Frontal cortex (tissue), 4 donors: Measurements from ENCODE around the gene FKBP2. TPM values are rescaled to one million over a fixed set of nuclear protein-coding genes. Genes with fewer than 3 reads are reported as not detected.
A peak's percentile ranks its signal among the peaks of the same experiment; 100 is the strongest.

ENCODE experiments used
- DNase-seq, 2 donors: peaks; one replicate each; pipeline ENCODE4 v3.0.0; 2012; ENCODE audit warnings: low spot score in 2 of 2
- FAIRE-seq: peaks from 2 replicates; lab custom pipeline; 2012; peaks lifted over from hg19 to GRCh38; lab: Jason Lieb, UNC
- total RNA-seq: library from RNA; depleted of rRNA; stranded (reverse); fragments of >200 nt; gene quantifications from one replicate; pipeline ENCODE4 v1.2.3, GENCODE V29; 2014
- donor health status: control.
- donor health status: control.
- donor health status: control.

The FKBP2 gene
- total RNA-seq, 1 donor from 2014 or later: 26.1 TPM

DNA sequence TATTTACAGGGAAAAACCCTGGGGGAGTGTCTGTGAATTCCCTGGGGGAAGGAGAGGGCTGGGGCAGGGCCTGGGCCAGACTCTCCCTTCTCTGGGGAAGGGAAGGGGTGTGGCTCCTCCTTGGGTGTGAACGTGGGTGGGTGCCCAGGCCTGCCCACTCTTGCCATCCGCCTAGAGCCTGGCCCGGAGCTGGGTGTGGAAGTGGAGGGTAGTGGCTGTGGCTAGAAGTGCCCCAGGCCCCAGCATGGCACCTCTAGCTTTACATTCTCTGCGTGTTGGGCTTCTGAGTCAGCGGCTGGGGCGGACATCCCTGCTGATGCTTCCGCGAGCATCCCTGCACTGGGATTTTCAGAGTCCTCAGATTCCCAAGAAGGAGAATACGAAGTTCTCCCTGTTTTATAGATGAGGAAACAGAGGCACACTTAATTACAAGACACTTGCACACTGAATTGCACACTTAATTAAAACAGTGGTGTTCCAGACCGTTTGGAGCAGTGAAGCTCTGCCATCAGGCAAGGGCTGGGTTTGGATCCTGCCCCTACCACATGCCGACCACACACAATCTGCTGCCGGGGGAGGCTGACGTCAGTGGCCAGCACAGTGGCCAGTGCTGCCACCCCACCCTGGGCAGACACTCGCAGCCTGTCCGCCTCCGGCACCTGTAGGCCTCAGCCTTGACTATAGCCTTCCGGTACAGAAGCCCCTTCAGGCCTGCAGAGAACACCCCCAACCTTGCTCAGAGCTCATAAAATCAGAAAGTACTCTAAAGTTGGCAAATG is 35.9 kb downstream of the FKBP2 start:
- FAIRE-seq (no peak), DNase-seq (no peak)

DNA sequence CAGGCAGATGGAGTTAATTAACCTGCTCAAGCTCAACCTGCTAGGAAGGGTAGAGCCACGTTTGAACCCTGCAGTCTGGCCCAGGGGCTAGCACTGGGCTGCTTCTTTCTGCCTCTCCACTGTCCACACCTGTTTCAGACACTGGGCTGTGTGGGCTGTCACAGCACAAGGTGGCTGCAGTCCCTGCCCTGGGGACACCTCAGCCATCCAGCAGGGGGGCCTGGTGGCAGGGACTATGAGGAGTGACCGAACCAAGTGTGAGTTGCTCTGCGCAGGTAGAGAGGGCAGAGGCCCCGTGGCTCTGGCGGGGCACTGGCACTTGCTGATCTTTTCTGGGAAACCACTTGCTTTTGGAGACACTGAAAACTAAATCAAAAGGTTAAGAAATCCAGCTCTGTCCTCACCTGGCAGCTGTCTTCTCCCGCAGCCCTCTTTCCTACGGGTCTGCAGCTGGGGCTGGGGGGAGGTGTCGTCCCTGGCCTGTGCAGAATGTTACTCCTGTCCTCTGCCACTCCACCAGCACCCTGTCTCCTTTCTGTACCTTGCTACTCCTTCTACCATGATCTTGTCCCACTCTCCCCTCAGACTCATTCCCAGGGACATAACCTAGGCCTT is 37.8 kb downstream of the FKBP2 start:
- no peak for FAIRE-seq
- DNase-seq: no peak

DNA sequence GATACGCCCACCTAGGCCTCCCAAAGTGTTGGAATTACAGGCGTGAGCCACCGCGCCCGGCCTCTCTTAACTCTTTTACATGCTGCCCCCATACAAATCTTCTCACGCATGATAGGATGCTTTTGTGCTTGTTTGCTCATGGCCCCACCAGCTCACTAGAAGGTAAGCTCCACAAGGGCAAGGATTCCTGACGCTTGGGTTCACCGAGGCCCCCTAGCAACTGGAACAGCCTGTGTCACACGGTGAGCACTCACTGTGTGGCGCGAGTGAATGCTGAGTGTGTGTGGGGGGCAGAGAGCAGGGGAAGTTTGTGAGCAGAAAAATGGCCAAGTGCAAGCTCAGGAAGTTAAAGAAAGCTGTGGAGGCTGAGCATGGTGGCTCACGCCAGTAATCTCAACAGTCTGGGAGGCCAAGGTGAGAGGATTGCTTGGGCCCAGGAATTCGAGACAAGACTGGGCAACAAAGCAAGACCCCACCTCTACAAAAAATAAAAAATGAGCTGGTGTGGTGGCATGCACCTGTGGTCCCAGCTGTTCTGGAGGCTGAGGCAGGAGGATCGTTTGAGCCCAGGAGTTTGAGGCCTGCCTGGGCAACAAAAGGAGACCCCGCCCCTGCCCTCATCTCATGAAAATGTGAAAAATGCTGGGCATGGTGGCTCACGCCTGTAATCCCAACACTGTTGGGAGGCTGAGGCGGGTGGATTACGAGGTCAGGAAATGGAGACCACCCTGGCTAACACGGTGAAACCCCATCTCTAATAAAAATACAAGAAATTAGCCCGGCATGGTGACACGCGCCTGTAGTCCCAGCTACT is 41.3 kb downstream of the FKBP2 start:
- DNase-seq (no peak), FAIRE-seq (no peak)

DNA sequence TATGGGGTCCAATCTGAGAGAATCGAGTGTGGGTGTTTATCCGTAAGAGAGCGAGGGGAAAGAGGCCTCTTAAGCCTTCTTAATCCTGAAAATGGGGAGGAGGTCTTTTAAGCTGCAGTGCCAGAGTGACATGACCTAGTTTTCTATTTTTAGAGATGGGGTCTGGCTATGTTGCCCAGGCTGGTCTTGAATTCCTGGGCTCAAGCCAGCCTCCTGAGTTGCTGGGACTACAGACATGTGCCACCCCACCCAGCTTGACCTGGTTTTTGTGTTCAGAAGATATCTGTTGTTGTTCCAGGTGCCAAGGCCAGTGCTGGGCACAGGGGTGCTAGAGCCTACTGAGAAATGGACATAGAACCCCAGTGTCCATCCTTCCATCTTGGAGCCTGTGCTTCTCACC is 42.2 kb downstream of the FKBP2 start:
- DNase-seq (no peak), FAIRE-seq (no peak)

DNA sequence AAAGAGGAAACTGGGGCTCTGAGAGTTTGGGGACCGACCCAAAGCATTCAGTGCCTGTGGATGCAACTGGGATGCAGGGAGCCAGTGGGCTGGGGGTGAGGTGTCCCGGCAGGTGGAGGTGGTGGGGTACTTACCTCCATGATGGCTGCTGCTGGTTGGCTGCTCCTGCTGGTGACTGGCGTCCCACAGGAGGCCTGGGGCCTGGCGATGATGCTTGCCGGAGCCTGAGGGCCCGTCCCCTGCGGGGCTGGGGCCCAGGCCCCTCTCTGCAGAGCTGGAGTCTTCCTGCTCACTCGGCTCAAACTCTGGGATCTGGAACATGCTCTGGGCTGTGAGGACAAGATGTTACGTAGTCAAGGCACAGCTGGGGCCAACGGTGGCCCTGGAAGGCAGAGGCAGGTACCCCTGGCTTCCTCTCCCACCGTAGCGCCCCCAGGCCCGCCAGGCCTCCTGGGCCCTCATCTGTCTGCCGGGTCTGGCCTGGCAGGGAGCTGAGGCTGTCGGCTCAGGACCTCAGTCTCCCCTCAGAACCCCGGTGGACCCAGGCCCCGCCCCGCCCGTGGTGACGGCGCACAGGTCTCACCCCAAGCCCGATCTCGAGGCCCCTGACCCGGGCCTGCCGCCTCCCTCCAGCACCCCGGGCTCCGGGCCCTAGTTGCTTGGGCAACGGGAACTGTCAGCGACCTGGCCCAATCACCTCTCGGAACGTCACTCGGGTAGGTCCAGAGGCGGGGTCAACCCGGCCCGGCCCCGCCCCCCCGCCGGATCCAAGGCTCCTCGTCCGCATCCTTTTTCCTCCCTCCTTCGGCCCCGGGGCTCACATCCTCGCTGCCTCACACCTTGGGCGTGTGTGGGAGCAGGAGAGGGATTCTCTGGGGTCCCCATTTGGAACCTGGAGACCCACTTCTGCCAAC is 43.4 kb downstream of the FKBP2 start, which contains the start of gene BAD:
TSS of gene BAD (minus strand) at position 618 of the 914 bp plus-strand sequence. CDS start at position 321, 297 bp downstream.
- peak; percentile 98 to 99 for DNase-seq
- no peak for FAIRE-seq

DNA sequence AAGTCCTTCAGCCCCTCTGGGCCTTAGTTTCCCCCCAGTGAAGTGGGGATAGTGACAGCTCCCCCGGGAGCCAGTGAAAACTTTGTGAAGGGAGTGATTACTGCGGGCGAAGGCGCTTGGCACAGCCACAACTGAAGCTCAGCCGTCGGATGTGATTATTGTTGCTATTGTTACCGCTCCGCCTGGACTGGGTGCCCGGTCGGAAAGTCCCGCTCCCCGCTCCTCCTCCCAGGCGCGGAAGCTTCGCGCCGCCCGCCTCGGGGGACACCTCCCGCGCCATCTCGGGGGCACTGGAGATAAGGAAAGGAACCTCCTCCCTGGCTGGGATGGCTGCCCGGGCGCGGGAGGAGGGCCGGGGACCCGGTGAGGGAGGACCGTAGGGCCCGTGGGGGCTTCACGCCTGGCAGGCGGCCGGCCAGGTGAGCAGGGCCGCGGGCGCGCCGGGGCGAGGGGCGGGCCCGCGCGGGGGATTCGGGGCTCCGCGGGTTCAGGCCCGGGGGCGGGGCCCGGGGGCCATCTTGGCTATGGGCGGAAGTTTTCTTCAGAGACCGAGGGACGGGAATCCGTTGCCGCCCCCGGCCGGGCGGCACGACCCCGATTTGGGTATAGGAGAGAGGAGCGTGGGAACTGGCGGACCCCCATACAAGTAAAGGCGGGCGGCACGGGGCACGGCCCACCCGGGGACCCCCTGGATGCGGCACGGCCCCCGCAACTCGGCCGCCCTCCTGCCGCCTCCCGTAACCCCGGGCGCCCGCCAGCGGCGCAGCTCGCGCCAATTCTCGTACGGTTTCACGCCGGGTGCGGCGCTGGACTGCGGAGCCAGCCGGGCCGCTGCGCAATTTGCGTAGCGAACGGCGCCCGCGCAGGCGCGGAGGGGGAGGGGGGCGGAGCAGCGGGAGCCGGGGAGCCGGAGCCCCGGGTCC is 44.3 kb downstream of the FKBP2 start, which contains the start of gene GPR137:
TSS of gene GPR137 (plus strand) at position 887 of the 923 bp plus-strand sequence. CDS start 677 bp downstream, outside the sequence.
- FAIRE-seq (no peak), DNase-seq (peak; percentile 94 to 96)

DNA sequence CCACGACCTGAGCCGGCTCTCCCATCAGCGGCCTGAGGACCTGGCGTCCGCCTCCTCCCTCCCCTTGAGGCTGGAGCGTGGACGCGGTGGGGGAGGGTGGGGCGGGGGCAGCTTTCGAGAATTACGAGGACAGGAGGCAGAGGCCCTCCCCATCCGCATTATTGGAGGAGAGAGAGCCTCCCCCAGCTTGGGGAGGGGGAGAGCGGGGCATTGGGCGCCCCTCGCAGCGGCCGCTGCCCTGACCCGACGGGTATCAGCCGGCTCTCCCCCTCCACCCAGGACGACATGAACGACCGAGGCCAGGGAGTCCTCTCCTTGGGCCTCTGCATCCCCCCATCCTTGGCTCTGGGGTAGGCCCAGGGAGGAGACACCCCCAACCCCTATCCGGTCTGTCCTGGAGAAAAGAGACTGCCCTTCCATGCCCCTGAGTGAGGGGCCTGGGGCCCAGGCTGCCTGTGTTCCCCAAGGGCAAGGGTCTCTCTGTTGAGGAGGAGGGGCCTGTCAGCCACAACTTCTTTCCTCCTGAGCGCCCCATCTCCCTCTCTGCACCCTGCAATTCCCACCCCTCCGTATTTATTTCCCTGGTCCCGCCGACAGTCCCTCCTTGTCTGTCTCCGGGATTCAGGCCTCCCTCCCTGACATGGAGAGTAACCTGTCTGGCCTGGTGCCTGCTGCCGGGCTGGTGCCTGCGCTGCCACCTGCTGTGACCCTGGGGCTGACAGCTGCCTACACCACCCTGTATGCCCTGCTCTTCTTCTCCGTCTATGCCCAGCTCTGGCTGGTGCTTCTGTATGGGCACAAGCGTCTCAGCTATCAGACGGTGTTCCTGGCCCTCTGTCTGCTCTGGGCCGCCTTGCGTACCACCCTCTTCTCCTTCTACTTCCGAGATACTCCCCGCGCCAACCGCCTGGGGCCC is 45.2 kb downstream of the FKBP2 start:
- no peak for DNase-seq
- no peak for FAIRE-seq

DNA sequence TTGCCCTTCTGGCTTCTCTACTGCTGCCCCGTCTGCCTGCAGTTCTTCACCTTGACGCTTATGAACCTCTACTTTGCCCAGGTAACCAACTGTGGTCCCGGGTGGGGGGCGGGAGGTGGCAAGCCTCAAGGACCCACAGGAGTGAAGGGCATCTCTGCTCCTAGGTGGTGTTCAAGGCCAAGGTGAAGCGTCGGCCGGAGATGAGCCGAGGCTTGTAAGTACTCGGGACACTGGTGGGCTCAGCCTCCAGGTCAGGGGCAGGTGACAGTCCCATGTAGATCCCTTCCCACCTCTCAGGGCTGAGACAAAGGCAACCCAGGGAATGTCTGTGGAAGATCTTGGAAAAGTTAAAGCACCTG is 45.9 kb downstream of the FKBP2 start:
- FAIRE-seq: no peak
- no peak for DNase-seq

DNA sequence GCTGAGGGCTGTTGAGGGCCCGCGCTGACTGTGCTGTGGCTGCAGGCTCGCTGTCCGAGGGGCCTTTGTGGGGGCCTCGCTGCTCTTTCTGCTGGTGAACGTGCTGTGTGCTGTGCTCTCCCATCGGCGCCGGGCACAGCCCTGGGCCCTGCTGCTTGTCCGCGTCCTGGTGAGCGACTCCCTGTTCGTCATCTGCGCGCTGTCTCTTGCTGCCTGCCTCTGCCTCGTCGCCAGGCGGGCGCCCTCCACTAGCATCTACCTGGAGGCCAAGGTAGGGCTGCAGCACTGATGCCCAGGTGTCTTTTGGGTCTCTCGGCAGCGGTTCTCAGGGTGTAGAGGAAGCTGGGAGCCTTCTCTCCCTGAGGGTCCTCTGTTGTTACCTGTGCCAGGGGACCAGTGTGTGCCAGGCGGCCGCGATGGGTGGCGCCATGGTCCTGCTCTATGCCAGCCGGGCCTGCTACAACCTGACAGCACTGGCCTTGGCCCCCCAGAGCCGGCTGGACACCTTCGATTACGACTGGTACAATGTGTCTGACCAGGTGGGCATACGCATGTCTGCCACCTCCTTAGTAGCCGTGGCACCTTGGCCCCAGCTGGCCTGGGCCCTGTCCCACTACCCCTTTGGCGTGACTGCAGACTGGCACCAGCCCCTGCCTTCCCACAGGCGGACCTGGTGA is 46.9 kb downstream of the FKBP2 start:
- FAIRE-seq (no peak), DNase-seq (peak in 1 of 2 donors; percentile 8)

DNA sequence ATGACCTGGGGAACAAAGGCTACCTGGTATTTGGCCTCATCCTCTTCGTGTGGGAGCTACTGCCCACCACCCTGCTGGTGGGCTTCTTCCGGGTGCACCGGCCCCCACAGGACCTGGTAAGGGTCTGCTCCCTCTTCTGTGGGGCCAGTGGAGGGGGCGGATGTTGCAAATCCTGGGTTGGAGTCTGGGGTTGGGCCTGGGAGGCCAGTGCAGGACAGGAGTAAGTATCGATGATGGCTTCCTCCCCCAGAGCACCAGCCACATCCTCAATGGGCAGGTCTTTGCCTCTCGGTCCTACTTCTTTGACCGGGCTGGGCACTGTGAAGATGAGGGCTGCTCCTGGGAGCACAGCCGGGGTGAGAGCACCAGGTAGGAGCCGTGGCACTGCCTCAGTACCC is 47.5 kb downstream of the FKBP2 start:
- no peak for FAIRE-seq

DNA sequence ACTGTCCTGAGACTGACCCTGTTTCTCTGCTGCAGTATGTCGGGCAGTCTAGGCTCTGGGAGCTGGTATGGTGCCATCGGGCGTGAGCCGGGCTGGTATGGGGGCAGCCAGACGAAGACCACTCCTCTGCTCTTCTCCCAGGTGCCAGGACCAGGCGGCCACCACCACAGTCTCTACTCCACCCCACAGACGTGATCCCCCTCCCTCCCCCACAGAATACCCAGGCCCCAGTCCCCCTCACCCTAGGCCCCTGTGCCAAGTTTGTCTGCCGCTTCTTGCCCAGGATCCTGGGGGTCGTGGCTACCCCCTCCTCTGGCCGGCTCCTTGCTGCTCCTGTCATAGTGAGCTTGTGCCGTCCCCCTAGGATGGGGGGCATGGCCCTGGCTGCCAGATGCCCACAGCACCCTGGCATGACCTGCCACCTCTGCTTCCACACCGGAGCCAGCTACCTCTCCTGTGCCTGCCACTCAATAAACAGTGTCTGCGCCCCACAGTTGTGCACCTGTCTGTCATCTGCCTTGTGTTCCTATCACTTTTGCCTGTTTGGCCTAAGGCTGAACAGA is 48.2 kb downstream of the FKBP2 start:
- DNase-seq: no peak
- no peak for FAIRE-seq

More for the DNA sequence above, 47.5 kb downstream of the FKBP2 start:
- DNase-seq: peak in 1 of 2 donors; percentile 8

DNA sequence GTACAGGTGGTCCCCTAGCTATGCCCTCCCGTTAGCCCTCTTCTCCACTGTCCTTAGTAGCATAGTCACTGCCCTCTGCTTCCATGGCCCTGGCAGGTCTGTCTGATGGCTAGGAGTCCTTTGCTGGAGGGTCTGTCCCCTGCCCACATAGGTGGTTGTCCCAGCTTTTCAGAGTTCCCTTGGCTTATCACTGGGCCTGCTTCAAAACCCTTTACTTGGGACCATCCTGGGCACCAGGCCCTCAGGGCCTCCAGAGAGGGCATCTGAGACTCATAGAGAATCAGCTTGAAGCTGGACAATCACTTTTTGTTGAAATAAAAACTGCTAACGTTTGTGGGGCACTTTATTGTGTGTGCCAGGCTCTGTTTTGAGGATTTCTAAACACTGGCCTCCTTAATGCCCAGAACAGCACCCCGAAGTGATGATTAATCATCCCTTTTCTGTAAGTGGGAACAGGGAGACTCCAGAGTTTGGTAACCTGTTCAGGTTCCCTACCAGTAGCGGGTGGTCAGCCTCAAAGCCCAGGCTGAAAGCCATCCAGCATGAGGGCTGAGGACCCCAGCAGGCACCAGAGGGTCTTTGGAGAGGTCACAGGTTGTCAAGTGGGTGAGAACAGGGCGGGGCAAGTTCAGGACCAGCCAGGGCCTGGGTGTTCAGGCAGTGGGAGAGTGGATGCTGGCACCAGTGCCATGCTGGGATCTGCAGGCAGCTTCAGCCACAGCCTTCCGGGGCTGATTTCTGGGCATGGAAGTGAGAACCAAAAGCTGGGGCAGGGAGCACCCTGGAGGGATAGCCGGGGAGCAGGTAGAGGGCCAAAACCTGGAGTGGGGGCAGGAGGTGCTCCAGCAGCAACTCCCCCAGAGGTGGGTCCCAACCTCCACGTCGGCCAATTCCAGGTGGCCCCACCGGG is 49.7 kb downstream of the FKBP2 start:
- no peak for FAIRE-seq
- no peak for DNase-seq

DNA sequence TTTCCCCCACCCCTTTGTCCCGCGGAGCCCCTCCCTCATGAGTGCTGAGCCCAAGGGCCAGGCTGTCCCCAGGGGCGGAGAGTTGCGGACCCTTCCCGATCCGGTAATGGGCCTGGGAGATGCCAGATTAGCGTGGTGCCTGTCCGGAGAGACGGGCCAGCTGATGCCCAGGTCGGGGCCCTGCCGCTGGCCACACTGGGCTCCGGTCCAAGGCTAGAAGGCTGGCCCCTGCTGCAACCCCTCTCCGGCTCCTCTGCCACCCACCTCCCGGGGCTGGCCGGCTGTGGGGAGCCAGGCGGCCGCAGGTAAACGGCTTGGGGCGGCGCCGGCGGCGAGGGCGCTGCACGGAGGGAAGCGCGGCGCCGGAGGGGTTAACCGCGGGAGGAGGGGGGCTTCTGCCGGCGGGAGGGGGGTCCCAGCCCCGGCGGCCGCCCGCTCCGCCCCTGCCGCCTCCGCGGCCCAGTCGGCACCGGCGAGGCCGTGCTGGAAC is 50.4 kb downstream of the FKBP2 start, which contains the start of gene KCNK4:
TSS of gene KCNK4 (plus strand) at position 41 of the 490 bp plus-strand sequence. CDS start 1,717 bp downstream, outside the sequence.
- DNase-seq: no peak
- FAIRE-seq: no peak

DNA sequence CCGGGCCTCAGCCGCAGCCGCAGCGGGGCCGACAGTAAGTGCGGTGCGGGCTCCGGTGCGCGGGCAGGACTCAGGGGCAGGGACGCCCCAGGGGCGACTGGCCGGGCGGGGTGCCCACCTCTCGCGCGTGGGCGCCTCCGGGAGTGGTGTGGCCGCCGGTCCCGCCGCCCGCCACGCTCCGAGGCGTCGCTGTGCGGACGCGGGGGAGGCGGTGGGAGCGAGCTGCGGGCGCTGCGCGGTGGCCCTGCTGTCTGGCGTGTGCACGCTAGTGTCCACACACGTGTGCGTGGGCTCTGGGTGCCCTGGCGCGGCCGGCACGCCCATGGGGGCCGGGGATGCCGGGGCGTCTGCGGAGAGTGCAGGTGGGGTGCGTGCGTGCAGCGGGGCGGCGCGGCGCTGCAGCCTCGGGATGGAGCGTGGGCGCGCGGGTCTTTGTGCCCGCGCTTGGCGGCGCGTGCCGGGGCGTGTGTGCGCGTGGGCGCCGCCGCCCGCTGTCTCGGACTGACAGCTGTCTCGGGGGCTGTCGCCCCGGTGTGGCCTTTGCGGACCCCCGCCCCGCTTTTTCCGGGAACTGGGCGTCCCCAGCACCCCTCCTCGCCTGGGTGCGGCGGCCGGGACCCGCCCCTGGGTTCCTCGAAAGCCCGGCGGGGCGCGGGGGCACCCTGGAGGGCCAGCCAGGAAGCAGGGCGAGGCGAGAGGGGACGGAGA is 51.0 kb downstream of the FKBP2 start:
- FAIRE-seq: no peak
- no peak for DNase-seq
